Suprapubic skin (tissue), 4 donors: Measurements from ENCODE around the gene CFAP99. TPM values are rescaled to one million over a fixed set of nuclear protein-coding genes. Genes with fewer than 3 reads are reported as not detected.

Experiments used
- DNase-seq, 2 donors: peaks; one replicate each; pipeline ENCODE4 v3.0.0-alpha.2; 2019; ENCODE audit warnings: low spot score in 2 of 2
- H3K27ac ChIP-seq: fragments of 200-600 bp; sonication (generic); one replicate; pipeline ENCODE4 v1.5.1; 2019
- H3K27me3 ChIP-seq: fragments of 200-600 bp; sonication (generic); one replicate; pipeline ENCODE4 v1.5.1; 2019
- H3K36me3 ChIP-seq: fragments of 200-600 bp; sonication (generic); one replicate; pipeline ENCODE4 v1.5.1; 2019
- H3K4me1 ChIP-seq: fragments of 200-600 bp; sonication (generic); one replicate; pipeline ENCODE4 v1.5.1; 2019
- H3K4me3 ChIP-seq: fragments of 200-600 bp; sonication (generic); one replicate; pipeline ENCODE4 v1.5.1; 2019; ENCODE audit warnings: mild to moderate bottlenecking
- H3K9me3 ChIP-seq: fragments of 200-600 bp; sonication (generic); one replicate; pipeline ENCODE4 v1.5.1; 2019
- EP300 ChIP-seq: sonication (generic); formaldehyde crosslinking; IDR thresholded peaks from one replicate; pipeline ENCODE4 v1.6.1; 2017; ENCODE audit warnings: antibody characterized with exemption
- POLR2A ChIP-seq, 2 donors: fragments of 450-650 bp; IDR thresholded peaks; one replicate each; pipeline ENCODE4 v1.6.1; 2017; ENCODE audit warnings: antibody characterized with exemption in 2 of 2, mild to moderate bottlenecking in 2 of 2, moderate library complexity in 2 of 2
- POLR2AphosphoS5 ChIP-seq, 3 donors: sonication (generic); formaldehyde crosslinking; IDR thresholded peaks; one replicate each; pipeline ENCODE4 v1.6.1; 2017; ENCODE audit warnings: antibody characterized with exemption in 3 of 3
- WGBS: methylation state at CpG from one replicate; pipeline ENCODE4 v1.1.5; 2018; 5-methylcytosine and 5-hydroxymethylcytosine counted together
- total RNA-seq, 4 donors: library from RNA; depleted of rRNA; stranded (reverse); fragments of >200 nt; gene quantifications; one replicate each; pipeline ENCODE4 v1.1.0, GENCODE V29; 2016
- TF ChIP-seq, protein P1 (sequence below), 2 donors: fragments of 200-600 bp in 1 of 2; fragments of 450-650 bp in 1 of 2; sonication (generic) in 1 of 2; IDR thresholded peaks; one replicate each; pipeline ENCODE4 v1.5.1; 2016 to 2019; ENCODE audit warnings: antibody characterized with exemption in 2 of 2, mild to moderate bottlenecking in 1 of 2, moderate library complexity in 1 of 2

The CFAP99 gene
- total RNA-seq, 4 donors from 2014 or later: not detected

DNA sequence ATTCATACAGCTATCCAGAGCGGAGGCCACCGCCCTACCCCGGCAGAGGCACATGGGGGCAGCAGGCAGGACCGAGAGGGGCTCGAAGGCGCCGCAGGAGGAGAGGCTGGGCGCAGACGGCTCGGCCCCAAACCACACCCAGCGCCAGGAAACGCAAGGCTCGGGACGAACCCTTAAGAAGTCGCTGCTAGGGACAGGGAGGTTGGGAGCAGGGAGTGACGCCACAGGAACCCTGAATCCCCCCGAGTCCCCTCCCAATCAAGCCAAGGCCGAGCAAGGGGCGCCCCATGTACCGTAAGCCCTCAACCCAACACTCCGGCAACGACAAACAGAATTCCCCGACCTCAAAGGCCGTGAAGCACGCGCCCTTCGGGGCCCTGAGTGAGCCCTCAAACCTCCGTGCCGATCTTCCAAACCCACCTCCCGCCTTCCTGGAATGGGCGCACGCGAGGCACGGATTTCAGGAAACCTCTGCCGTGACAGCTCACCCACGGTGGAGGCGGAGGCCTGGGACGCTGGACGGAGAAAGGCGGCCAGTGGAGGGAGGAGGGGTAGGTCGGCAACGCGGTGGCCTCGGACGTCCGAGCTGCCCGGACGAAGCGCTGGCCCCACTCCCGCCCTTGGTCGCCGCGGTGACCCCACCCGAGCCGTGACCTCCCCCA, 2.1 kb upstream of the CFAP99 start:
- no peak for DNase-seq
- H3K27me3 ChIP-seq: peaks cover 23% of the 10 kb centered on the region
- 9% methylated on average over 30 of the region's 55 CpGs for WGBS

DNA sequence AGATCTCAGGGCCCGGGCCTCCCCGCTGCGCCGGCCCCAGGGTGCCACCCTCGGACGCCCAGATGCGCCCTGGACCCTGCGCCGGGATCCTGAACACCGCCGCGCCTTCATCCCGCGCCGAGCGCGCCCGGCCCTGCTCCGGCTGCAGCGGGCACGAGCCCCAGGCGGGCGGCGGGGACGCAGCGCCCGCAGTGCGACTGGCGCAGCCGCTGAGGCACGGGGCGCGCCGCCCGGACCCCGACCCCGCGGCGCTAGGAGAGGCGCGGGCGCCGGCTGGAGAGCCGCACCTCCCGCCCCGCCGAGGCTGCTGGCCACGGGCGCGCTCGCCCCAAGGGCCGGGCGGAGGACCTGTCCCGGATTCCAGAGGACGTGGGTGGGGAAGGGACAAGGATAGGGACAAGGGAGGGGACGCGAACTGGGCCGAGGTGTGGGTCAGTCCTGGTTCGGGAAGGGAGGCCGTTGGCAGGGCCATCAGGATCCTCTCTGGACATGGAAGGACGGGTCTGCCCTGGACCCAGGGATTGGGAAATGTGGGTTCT, 1.5 kb upstream of the CFAP99 start:
- TF ChIP-seq POLR2A (IDR thresholded peaks at IDR 0.05): no peak
- no peak for TF ChIP-seq EP300
- no peak for TF ChIP-seq POLR2AphosphoS5 (IDR thresholded peaks at IDR 0.05)
- TF ChIP-seq, protein P1, sequence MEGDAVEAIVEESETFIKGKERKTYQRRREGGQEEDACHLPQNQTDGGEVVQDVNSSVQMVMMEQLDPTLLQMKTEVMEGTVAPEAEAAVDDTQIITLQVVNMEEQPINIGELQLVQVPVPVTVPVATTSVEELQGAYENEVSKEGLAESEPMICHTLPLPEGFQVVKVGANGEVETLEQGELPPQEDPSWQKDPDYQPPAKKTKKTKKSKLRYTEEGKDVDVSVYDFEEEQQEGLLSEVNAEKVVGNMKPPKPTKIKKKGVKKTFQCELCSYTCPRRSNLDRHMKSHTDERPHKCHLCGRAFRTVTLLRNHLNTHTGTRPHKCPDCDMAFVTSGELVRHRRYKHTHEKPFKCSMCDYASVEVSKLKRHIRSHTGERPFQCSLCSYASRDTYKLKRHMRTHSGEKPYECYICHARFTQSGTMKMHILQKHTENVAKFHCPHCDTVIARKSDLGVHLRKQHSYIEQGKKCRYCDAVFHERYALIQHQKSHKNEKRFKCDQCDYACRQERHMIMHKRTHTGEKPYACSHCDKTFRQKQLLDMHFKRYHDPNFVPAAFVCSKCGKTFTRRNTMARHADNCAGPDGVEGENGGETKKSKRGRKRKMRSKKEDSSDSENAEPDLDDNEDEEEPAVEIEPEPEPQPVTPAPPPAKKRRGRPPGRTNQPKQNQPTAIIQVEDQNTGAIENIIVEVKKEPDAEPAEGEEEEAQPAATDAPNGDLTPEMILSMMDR (IDR thresholded peaks at IDR 0.05): no peak
- no peak for DNase-seq
- H3K27me3 ChIP-seq: peaks cover 26% of the 10 kb centered on the region
- H3K4me3 ChIP-seq: peak overlapping the region; percentile 71
- no peaks in the 10 kb centered on the region for H3K9me3 ChIP-seq
- H3K27ac ChIP-seq: peak overlapping the region; percentile 65
- 2% methylated on average over 9 of the region's 61 CpGs for WGBS
- no peaks in the 10 kb centered on the region for H3K36me3 ChIP-seq
- peaks cover 51% of the 10 kb centered on the region for H3K4me1 ChIP-seq

More for the DNA sequence above, 2.1 kb upstream of the CFAP99 start:
- H3K36me3 ChIP-seq: no peaks in the 10 kb centered on the region
- no peaks in the 10 kb centered on the region for H3K9me3 ChIP-seq
- peaks cover 57% of the 10 kb centered on the region for H3K4me1 ChIP-seq
- H3K4me3 ChIP-seq: peak overlapping the region; percentile 71
- H3K27ac ChIP-seq: peak overlapping the region; percentile 65
- TF ChIP-seq POLR2AphosphoS5 (IDR thresholded peaks at IDR 0.05): no peak
- TF ChIP-seq, protein P1 (IDR thresholded peaks at IDR 0.05): no peak
- TF ChIP-seq EP300: no peak
- no peak for TF ChIP-seq POLR2A (IDR thresholded peaks at IDR 0.05)

DNA sequence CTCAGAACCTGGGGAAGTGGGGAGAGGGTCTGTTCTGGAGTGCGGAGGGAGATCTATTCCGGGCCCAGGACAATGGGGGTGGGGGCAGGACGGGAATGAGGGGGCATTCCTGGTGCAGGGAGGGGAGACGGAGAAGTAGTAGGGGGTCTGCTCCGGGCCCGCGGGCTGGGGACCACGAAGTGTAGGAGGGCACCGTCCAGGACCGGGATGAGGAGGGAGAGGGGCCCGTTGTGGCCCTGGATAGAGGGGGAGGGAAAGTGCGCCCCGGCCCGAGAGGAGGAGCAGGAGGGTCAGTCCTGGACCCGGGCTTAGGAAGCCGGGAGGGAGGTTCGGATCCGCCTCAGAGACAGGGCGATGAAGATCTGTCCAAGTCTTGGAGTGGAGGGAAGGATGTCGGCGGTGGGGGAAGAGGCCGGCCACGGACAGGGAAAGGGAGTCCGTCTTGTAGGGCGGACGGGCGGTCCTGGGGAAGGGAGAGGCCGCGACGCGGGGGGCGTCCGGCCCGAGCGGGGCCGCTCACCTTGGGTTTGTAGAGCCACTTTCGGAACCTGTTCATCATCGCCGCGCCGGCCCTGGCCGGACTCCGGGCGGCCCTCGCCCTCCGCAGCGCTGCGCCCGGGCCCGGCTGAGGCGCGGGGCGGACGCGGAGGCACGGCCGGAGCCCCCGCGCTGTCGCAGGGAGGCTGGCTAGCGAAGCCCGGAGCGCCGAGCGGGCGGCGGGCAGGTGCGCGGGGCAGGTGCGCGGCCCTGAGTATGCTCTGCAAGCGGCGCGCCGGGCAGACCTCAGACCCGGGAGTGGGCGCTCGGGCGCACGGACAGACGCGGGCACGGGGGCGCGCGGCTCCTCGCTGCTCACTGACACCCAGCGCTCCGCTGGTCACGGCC, 748 bp upstream of the CFAP99 start, which contains the start of gene ZFYVE28:
Gene ZFYVE28 (minus strand): TSS at position 881 of the 885 bp plus-strand sequence. CDS start 322 bp downstream, at position 559.
- H3K4me3 ChIP-seq: peak within 1 kb of the TSS; percentile 71
- H3K27me3 ChIP-seq: peaks cover 26% of the 10 kb centered on the region
- no peak for DNase-seq
- peaks cover 44% of the 10 kb centered on the region for H3K4me1 ChIP-seq
- H3K27ac ChIP-seq: peak within 1 kb of the TSS; percentile 43
- H3K9me3 ChIP-seq: no peaks in the 10 kb centered on the region
- 1% methylated on average over 26 of the region's 90 CpGs for WGBS
- TF ChIP-seq, protein P1 (IDR thresholded peaks at IDR 0.05): no peak
- TF ChIP-seq POLR2AphosphoS5 (IDR thresholded peaks at IDR 0.05): no peak
- no peaks in the 10 kb centered on the region for H3K36me3 ChIP-seq

DNA sequence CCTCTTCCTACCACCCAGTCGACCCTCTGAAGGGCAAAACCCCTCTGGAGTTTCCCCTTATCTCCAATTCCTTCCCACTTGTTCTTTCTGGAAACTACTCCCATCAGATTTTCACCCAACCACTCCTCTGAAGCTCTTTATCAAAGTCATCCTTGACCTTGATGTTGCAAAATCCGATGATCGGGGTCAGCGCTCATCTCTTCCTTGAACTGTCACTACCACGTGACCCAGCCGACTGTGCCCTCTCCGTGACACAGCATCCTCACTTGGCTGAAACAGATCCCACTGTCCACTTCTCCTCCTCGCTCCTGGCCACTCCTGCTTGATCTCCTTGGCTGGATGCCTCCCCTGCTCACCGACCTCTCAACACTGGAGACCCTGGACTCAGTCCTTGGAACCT, 1.1 kb downstream of the CFAP99 start:
- DNase-seq: no peak
- no peaks in the 10 kb centered on the region for H3K36me3 ChIP-seq
- 65% methylated on average over 9 of the region's 9 CpGs for WGBS
- TF ChIP-seq POLR2A (IDR thresholded peaks at IDR 0.05): no peak
- no peaks in the 10 kb centered on the region for H3K9me3 ChIP-seq
- peaks cover 30% of the 10 kb centered on the region for H3K4me1 ChIP-seq
- H3K27ac ChIP-seq: no peak overlapping the region
- H3K4me3 ChIP-seq: no peak overlapping the region
- peaks cover 26% of the 10 kb centered on the region for H3K27me3 ChIP-seq

DNA sequence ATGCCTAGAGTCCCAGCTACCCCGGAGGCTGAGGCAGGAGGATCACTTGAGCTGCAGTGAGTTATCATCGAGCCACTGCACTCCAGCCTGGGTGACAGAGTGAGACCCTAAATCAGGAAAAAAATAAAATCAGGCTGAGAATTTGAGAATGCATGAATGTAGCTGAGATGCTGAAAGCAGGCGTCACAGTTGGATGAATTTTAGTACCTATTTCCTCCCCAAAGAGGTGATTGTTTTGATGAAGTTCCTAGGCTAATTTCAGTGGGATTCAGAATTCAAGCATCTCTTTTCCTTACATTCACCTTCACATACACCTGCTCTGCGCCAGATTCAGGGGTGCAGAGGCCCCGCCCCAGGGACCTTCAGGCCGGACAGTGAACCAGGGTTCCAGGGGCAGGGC, 3.2 kb downstream of the CFAP99 start:
- Histone ChIP-seq H3K4me1 (peaks cover 20% of the 10 kb centered on the region), H3K27me3 (peaks cover 20% of the 10 kb centered on the region), H3K36me3 (no peaks in the 10 kb centered on the region), H3K4me3 (no peak overlapping the region), H3K9me3 (no peaks in the 10 kb centered on the region), H3K27ac (no peak overlapping the region)
- 85% methylated on average over 6 of the region's 6 CpGs for WGBS
- TF ChIP-seq EP300: no peak
- no peak for DNase-seq

DNA sequence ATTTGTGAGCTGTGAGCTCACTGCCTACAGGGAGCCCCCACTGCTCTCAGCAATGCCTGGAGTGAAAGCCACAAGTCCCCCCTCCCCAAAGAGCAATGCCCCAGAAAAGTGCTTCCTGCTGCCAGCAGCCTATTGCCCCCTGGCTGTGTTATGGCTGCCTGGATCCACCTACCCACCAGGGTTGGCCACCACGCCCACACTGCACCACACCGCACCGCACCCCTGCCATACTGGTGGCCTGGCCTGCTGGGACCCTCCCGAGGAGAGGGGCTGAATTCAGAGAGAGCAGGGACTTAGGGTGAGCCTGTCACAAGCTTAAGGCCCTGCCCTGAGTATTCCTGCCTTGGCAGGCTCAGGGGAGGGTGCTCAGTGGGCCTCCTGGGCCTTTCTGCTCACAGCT, 4.3 kb downstream of the CFAP99 start:
- WGBS: 48% methylated on average over 2 of the region's 4 CpGs
- DNase-seq: no peak

More for the DNA sequence above, 4.3 kb downstream of the CFAP99 start:
- peaks cover 10% of the 10 kb centered on the region for H3K4me1 ChIP-seq
- peaks cover 8% of the 10 kb centered on the region for H3K27me3 ChIP-seq
- H3K27ac ChIP-seq: no peak overlapping the region
- no peaks in the 10 kb centered on the region for H3K36me3 ChIP-seq
- TF ChIP-seq, protein P1 (IDR thresholded peaks at IDR 0.05): no peak
- TF ChIP-seq EP300 (no peak), POLR2AphosphoS5 (IDR thresholded peaks at IDR 0.05) (no peak), POLR2A (IDR thresholded peaks at IDR 0.05) (no peak)
- no peaks in the 10 kb centered on the region for H3K9me3 ChIP-seq
- H3K4me3 ChIP-seq: no peak overlapping the region
